Activated CD4-positive, CD25-positive, alpha-beta regulatory T cell treated with anti-CD3 and anti-CD28 coated beads, Interleukin-2, amount 50 U/mL, for 16 hours (primary cell): ENCODE data around the gene TBL1XR1.

ENCODE experiments used
- DNase-seq: peaks from one replicate; pipeline ENCODE4 v3.0.0-alpha.2; 2020; ENCODE audit warnings: low read depth, low spot score

The TBL1XR1 gene

GRCh38 chr3:177109688-177110330 is 87.5 kb downstream of the TBL1XR1 start:
- DNase-seq: no peak

- DNase-seq: no peak
Observed at GRCh38 chr3:177108648-177109047, 88.6 kb downstream of the TBL1XR1 start.

- DNase-seq: no peak
Observed at GRCh38 chr3:177107461-177108239, 89.6 kb downstream of the TBL1XR1 start.

- DNase-seq: no peak
Observed at GRCh38 chr3:177106594-177106993, 90.7 kb downstream of the TBL1XR1 start.

GRCh38 chr3:177106184-177106583 is 91.1 kb downstream of the TBL1XR1 start:
- no peak for DNase-seq

- no peak for DNase-seq
Observed at GRCh38 chr3:177105623-177106022, 91.7 kb downstream of the TBL1XR1 start.

GRCh38 chr3:177104299-177104992 is 92.8 kb downstream of the TBL1XR1 start:
- DNase-seq: no peak

- DNase-seq: no peak
Observed at GRCh38 chr3:177102553-177102952, 94.7 kb downstream of the TBL1XR1 start.

- no peak for DNase-seq
Observed at GRCh38 chr3:177098551-177098950, 98.7 kb downstream of the TBL1XR1 start.

GRCh38 chr3:177096615-177097014 is 100.7 kb downstream of the TBL1XR1 start:
- DNase-seq: no peak

GRCh38 chr3:177093966-177094365 is 103.3 kb downstream of the TBL1XR1 start:
- no peak for DNase-seq

GRCh38 chr3:177089901-177090300 is 107.4 kb downstream of the TBL1XR1 start:
- DNase-seq: no peak

GRCh38 chr3:177089110-177089509 is 108.2 kb downstream of the TBL1XR1 start:
- DNase-seq: no peak

GRCh38 chr3:177085794-177086193 is 111.5 kb downstream of the TBL1XR1 start:
- no peak for DNase-seq

GRCh38 chr3:177084616-177085015 is 112.7 kb downstream of the TBL1XR1 start:
- DNase-seq: no peak

- no peak for DNase-seq
Observed at GRCh38 chr3:177080122-177080521, 117.2 kb downstream of the TBL1XR1 start.

- DNase-seq: no peak
Observed at GRCh38 chr3:177079684-177080083, 117.6 kb downstream of the TBL1XR1 start.

- no peak for DNase-seq
Observed at GRCh38 chr3:177071496-177072156, 125.7 kb downstream of the TBL1XR1 start.

- no peak for DNase-seq
Observed at GRCh38 chr3:177069514-177070329, 127.6 kb downstream of the TBL1XR1 start.

GRCh38 chr3:177068967-177069366 is 128.3 kb downstream of the TBL1XR1 start:
- no peak for DNase-seq

GRCh38 chr3:177066068-177066467 is 131.2 kb downstream of the TBL1XR1 start:
- no peak for DNase-seq
